NT2/D1 (cell line): ENCODE results near the gene SLC9C2.

ENCODE experiments used
- YY1 ChIP-seq: IDR thresholded peaks from 2 replicates; pipeline ENCODE4 v1.6.1; 2011; ENCODE audit not compliant: insufficient read length, insufficient read depth
- ZNF274 ChIP-seq: IDR thresholded peaks from 2 replicates; pipeline ENCODE4 v1.6.1; 2011; ENCODE audit warnings: mild to moderate bottlenecking, low read depth, low read length

- TF ChIP-seq YY1 (no peak), ZNF274 (no peak)
Measured at GRCh38 chr1:173603056-173603591, at the start of gene SLC9C2.
